Activated CD8-positive, alpha-beta memory T cell treated with anti-CD3 and anti-CD28 coated beads for 1 hour (primary cell): ENCODE measurements around the gene CCDC106.
A peak's percentile ranks its signal among the peaks of the same experiment; 100 is the strongest.

ENCODE experiments used
- DNase-seq, 2 donors: peaks; one replicate each; pipeline ENCODE4 v3.0.0-alpha.2; 2020; ENCODE audit warnings: low read depth in 1 of 2; ENCODE audit errors: extremely low read depth in 1 of 2

Gene CCDC106

DNA sequence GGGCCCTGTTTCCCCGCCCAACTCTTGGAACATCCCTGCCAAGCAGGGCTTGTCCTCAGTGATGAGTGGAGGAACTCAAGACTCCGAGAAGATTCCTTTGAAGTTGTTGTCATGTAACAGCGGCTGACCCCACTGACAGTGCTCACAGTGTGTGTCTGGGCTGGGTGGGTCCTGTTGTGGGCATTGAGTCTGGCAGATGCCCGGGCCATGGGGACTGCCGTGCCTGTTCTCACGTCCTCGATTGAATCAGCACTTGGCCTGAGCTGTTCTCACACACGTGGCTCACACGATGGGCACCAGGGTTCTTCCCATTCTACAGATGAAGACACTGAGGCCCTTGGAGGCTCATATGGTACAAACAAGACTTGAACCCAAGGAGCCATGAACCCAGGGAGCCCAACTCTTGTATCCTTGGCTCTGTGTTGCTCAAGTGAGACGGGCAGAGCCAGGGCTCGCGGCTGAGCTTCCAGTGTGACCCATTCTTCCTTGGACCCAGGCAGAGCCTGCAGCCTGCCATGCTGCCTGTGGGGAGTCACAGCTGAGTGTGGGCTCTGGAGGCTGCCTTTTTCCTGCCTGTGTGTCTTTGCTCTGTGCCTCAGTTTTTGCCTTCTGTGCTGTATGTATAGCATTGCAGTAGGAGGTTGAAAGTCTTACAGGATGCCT lies 18.5 kb downstream of the CCDC106 start:
- DNase-seq, result no peak

DNA sequence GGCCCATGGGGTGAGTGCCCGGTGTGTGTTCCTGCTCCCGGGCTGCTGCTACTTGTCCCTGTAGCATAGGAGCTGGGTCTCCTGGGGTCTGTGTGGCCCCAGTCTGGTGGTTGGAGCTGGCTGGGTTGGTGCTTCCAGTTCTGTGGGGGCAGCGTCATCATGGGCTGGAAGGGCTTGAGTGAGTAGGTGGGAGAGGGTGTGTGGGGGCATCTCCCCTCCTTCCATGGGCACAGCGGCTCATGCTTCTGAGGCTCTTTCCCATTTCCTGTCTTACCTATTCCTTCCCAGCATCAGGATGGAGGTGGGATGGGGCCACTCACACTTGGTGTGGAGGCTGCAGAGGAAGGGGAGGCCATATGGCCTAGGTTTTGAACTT lies 19.0 kb downstream of the CCDC106 start:
- no peak for DNase-seq

DNA sequence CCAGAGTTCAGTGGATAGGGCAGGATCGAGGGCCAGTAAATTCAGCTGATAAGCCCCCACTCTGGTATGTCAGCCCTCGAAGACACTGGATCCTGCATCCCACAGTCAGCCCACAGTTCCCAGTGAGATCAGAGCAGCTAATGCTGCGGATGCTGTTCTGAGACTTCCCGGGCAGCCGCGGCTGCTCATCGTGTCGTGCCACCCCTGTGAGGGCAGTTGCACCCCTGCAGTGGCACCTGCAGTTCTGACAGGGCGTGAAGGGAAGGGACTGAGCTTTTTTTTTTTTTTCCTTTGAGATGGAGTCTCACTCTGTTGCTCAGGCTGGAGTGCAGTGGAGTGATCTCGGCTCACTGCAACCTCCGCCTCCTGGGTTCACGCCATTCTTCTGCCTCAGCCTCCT lies 19.5 kb downstream of the CCDC106 start:
- no peak for DNase-seq

DNA sequence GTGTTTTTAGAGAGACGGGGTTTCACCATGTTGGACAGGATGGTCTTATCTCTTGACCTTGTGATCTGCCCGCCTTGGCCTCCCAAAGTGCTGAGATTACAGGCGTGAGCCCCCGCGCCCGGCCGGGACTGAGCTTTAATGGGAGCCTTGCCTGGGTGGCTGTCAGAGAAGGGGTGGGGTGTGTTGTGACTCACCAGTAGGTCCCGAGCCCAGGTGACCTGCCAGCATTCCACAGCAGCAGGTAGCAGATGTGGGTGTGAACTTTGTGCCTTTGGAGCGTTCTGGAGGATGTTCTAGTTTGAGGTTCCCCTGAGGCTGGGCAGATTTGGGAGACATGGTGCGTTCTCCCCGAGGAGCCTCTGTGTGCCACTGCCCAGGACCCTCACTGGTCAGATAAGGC lies 19.9 kb downstream of the CCDC106 start:
- DNase-seq, result no peak

DNA sequence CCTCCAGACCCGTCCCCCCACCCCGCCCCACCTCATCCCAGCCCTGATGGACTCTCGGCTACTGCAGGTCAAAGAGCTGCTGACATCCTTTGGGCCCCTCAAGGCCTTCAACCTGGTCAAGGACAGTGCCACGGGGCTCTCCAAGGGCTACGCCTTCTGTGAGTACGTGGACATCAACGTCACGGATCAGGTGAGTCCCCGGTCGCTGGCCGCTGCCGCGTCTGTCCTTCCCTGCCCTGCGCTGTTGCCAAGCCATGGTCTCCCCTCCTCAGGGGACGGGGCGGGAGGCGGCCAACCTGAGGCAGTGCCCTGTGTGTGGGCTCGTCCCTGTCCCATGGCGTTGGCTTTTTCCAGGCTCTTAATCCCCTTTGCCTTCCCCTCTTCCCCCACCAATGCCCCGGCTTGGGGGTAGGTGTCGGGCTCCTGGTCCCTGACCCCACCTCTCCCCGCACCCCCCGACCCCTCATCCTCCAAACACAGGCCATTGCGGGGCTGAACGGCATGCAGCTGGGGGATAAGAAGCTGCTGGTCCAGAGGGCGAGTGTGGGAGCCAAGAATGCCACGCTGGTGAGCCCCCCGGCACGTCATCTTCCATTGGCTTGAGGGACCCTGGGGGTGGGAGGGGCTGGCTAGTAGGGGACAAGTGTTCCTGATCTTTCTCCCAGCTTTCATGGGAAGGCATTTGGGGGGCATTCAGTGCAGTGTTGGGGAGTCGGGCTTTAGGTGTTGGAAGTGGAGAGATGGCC lies 20.8 kb downstream of the CCDC106 start:
- no peak for DNase-seq

DNA sequence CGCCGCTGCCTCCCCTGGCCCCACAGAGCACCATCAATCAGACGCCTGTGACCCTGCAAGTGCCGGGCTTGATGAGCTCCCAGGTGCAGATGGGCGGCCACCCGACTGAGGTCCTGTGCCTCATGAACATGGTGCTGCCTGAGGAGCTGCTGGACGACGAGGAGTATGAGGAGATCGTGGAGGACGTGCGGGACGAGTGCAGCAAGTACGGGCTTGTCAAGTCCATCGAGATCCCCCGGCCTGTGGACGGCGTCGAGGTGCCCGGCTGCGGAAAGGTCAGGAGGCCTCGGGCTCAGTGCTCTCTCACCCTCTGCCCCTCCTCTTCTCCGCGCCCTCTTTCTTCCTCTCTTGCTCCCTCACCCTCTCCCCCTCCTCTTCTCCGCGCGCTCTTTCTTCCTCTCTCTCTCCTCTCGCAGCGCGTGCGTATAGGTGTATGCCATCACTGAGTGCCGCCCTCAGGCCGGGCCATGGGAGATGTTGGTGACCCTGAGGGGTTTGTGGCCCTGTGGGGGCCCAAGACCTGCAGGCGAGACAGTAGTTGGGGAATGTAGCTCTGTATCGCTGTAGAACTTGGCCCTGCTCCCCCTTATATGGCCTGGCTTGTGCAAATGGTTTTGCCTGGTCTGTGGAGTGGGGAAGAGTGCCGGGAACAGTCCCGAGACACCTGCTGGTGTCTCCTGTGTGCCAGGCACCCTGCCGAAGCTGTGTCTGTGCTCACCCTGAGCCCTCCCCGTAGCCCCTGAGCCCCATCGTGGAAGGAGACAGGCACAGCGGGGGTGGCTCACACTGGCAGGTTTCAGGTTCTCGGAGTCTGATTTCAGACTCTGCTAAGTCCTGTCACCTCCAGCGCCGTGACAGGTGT lies 21.6 kb downstream of the CCDC106 start:
- DNase-seq, result no peak

DNA sequence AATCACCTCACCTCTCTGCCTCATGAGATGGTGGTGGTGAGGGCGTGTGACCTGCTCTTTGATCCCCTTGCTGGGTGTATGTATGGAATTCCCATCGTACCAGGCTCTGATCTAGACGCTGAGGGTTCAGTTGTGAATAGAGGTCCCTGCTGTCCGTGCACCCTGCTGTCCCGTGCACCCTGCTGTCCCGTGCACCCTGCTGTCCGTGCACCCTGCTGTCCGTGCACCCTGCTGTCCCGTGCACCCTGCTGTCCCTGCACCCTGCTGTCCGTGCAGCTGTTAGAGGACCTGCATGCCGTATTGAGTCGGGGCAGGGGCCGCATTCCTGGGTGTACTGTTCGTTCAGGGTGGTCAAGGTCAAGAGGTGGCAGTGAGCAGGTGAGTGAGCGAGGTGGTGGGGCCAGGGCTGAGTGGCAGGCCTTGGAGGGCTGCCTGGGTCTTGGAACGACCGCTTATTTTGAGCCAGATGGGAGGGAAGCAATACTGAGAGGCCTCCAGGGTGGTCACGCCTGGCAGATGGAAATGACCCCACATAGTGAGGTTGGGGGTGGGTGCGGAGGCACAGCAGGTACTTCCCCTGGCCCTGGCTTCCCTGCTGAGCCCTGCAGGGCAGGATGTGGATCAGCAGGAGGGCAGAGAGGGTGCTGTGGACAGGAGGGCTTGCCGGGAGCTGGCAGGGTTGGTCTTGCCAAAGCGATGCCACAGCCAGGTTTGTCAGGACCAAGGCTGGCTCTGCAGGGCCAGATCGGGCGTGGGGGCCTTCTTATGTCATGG lies 22.5 kb downstream of the CCDC106 start:
- no peak for DNase-seq

DNA sequence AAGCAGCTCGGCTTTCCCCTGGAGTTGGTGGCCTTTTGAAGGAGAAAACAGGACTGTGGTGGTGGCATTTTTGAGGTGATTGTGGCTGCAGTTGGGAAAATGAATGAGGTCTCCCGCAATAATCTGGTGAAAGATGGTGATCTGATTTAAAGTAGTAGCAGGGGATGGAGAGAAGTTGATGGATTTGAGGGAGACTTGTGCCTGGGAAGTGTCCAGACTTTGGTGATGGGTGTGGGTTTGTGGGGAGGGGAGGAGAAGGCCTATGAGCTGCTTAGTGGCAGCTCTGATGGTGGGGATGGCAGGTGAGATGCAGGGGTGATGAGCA lies 23.0 kb downstream of the CCDC106 start:
- no peak for DNase-seq

DNA sequence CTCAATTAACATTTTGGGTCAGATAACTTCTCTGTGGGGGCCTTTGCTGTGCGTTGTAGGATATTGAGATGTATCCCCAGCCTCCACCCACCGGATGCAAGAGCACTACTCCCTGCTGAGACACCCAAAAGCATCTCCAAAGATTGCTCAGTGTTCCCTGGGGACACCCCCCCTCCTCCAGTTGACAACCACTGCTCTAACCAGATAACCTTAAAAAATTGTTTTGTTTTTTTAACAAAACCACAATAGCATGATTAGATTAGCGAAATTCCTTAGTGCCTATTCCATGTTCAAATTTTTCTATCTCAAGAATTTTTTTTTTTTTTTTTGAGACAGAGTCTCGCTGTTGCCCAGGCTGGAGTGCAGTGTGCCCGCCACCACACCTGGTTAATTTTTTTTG lies 24.4 kb downstream of the CCDC106 start:
- no peak for DNase-seq

DNA sequence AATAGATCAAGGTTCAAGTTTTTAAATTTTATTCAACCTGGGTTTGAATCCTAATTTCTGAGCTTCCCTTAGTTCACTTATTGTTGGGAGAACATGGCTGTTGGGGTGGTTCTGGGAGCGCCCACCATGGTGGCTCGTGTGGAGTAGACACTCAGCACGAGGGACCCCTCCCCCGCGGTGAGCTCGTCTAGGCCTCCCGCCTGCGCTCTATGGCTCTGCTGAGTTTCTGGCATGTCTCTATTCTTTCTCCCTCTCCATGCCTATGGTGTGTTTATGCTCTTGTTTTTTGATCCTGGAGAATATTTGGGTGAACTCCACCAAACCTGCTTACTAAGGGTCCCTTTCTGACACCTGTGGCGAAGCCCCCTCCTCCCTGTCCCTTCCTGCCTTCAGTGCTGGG lies 25.5 kb downstream of the CCDC106 start:
- DNase-seq, result no peak

DNA sequence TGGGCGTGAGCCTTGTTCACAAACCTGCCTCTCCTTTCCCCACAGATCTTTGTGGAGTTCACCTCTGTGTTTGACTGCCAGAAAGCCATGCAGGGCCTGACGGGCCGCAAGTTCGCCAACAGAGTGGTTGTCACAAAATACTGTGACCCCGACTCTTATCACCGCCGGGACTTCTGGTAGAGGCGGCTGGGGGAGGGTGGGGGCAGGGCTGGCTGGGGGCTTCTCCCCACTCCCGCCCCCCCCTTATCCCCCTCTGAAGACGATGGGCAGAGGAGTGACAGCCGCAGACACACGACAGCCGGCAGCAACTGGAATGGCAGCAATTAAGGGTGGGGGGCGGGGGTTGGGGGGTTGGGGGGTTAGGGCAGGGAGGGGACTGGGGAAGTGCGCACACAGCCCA lies 25.9 kb downstream of the CCDC106 start:
- no peak for DNase-seq

DNA sequence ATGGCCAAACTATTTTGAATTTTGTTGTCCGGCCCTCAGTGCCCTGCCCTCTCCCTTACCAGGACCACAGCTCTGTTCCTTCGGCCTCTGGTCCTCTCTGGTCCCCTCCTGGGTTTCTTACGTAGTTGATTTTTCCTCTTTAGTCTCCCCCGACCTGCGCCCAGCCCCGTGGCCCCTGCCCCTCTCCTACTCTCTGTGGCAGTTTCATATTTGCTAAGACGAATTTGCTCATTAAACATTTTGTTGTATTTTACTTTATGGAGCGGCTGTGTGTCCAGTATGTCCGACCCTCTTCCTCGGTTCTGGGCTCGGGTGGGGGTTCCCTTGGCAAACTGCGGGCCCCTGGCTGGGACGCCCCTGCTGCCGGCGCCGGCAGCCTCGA lies 26.4 kb downstream of the CCDC106 start:
- no peak for DNase-seq

DNA sequence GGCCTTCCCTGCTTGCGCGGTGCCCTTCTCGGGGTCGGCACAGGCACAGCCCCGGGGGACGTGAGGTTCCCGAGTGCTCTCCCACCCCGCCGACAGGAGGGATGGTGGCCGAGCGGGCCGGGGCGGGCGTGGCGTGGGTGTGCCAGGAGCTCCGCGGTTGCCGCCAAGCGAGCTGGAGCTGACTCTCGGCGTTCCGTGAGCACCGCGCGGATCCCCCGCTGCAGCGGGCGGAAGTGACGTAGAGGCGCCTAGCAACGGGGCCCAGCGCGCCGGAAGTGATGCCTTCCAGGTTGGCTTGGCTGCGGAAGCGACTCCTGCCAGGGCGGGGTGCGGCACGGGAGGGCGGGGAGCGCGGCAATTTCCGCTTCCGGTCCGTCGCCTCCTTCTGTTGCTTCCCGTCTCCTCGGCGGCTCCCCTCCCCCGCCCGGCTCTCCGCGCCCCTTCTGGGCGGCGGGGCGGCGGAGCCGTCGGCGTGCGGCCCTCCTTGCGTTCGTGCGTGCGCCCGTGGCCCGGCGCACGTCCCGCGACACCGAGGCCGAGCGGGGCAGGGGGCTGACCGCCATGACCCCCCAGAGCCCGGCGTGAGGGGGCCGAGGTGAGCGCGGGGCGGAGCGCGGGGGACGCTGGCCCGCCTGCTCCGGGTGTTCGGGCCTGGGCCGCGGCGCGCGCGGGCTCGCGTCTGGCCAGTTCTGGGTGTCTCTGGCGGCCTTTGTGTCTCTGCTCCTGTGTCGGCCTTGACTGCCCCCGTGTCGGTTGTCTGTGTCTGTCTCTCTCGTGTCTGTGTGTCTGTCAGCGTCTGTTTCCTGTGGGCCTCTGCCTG lies 27.0 kb downstream of the CCDC106 start, which contains the start of gene EPN1:
EPN1 (plus strand) TSS at position 386 of the 820 bp plus-strand sequence. CDS start 3,402 bp downstream, outside the sequence.
- peak; percentile 93 to 96 for DNase-seq

DNA sequence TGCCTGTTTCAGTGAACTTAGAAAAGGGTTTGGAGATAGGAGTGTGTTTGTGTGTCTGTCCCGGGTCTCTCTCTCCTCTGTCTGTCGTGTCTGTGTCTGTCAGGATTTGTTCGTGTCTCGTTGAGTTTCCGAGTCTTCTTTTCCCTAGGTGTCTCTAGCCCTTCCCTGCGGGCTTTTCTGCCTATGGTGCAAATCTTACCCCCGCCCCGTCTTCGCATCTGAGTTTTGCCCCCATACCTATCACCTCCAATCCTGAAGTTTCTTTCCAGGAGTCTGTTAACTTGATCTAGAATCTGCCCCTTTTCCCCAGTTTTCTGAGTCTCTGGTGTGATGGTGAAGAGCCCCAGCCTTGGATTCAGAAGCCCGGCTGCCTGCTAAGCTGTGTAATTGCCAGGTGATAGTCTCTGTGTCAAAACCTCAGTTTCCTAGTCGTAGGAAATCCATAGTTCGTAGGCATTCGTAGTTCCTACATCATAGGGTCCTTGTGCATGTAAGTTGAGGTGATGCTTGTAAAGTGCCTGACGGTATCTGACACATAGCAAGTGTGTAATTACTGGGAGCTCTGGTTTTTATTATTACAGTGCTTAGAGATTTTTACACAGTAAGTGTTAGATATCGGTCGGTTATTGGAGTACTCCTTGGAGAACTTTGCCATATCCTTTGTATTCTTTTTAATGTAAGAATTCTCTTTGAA lies 27.8 kb downstream of the CCDC106 start:
- no peak for DNase-seq

DNA sequence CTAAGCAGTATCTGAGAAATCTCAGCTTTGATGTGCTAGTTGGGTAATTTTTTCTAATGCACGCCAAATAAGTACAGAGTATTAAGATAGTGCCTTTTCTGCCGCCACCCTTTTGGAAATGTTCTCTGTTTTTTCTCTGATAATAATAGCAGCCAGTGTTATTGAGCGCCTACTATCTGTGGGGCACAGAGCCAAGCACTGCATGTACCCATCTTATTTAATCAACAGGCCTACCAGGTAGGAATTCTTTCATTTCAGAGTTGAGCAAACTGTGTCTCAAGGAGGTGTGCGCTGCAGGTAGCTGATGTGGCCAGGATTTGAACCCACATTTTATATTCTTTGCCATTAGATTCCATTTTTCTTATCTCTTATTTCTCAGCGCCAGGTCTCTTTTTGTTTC lies 28.4 kb downstream of the CCDC106 start:
- no peak for DNase-seq

DNA sequence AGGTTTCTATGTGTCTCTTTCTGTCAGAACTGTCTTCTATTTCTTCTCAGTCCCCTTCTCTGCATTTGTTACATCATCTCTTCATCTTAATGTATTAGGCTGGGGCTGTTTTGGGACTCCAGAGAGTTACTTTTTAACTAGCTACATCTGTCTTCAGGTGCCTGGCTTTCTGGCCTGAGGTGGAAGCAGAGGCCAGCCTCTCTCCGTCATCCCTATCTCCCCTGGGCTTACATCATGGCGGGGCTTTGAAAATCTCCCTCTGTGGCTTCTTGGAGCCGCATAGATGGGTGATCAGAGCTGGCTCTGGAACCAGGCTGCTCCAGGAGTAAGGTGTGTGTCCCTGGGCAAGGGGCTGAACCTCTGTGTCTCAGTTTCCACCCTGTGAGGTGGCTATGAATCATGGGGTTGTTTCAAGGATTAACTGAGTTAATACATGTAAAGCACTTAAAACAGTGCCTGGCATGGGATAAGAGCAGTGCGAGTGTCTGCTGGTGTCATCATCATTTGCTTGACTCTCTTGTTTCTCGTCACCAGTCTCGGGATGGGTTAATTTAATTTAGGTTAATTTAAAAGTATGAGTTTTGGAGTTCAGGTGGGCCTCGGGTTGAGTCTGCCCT lies 29.0 kb downstream of the CCDC106 start:
- no peak for DNase-seq

DNA sequence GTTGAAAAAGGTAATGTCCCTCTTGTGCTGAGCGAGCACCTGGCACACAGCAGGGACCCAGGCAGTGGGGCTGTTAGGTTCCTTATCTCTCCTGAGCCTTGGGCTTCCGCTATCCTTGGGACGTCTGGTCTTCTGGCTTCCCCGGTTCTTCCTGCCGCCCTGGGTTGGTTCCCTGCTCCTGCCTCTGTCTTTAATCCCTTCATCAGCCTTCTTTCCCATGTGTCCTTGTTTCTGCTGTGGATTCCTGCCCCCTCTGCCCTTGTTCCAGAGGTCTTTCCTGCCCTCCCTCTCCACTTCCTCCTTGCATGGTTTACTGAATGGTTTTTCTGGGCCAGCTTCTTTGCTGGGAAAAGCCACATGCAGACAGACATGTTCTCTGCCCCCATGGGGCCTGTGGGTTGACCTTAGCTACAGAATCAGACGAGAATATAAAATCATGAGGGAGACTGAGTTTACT lies 29.6 kb downstream of the CCDC106 start:
- DNase-seq, result no peak

DNA sequence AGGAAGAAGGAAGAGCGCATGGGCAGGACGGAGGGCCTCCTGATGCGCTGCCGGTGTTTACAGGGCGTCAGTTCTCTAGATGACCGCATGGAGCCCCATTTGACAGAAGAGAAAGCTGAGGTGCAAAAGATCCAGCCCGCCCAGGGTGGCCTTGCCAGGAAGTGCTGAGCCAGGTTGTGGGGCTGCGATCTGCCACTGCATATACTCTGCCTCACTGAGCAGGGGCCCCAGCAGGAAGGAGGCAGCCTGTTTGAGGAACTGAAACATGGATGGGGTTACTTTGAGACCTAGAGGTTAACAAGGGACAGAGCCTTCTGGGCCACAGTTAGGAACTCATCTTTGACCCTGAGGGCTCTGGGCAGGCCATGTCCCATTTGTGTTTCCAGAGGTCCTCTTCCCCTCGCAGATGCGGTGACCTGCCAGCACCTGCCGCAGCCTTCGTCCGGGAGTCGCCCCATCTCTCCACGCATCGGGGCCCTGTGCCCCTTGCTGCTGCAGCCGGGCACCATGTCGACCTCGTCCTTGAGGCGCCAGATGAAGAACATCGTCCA lies 30.2 kb downstream of the CCDC106 start:
- no peak for DNase-seq
